Astrocyte of the cerebellum (primary cell): Measurements from ENCODE around the gene ZNF627.
A peak's percentile ranks its signal among the peaks of the same experiment; 100 is the strongest.
"Not testable (repeated sequence)": the region's sequence is repeated elsewhere in the genome, so short reads cannot be mapped to it uniquely, and the experiment has no call there.

ENCODE experiments used
- DNase-seq: peaks from one replicate; pipeline ENCODE4 v3.0.0-alpha.2; 2011; ENCODE audit warnings: low read depth
- H3K4me3 ChIP-seq: 2 replicates; pipeline ENCODE4 v1.5.1; 2011; ENCODE audit warnings: mild to moderate bottlenecking, low read depth, low read length, moderate library complexity
- in situ Hi-C: cut with HindIII; loops from 2 replicates; pipeline ENCODE4 v1.10.0; 2017; ENCODE audit warnings: low sequenced_read_pairs
- TF ChIP-seq, protein P1 (sequence below): IDR thresholded peaks from 2 replicates; pipeline ENCODE4 v1.5.1; 2012; ENCODE audit warnings: low read length, low read depth, moderate library complexity, mild to moderate bottlenecking; ENCODE audit errors: missing control alignments

The ZNF627 gene

DNA sequence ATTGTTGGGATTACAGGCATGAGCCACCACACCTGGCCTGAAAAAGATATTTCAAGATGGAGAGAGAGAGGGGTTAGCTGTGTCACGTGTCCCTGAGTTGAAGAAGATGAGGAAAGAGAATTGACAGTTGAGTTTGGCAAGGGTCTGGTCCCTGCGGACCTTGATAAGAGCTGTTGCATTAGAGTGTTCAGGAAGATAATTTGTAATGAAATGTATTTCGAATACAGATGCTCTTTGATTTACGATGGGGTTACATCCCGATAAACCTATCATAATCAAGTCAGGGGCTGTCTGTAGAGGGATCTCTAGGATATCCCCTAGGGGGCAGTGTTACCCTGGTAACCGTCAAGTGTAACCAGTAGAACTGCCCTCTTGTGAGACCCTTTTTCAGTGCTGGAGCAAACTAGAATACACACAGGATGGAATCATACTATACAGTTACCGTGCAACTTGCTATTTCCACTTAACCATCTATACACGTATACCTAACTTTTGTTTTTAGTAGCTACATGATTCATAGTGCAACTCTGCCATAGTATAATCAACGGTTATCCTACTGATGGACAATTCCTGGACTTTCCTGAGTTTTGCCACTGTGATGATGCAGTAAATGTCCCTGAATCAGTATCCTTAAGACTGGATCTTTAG lies 36.8 kb upstream of the ZNF627 start:
- DNase-seq, result peak; percentile 35
- TF ChIP-seq, protein P1, sequence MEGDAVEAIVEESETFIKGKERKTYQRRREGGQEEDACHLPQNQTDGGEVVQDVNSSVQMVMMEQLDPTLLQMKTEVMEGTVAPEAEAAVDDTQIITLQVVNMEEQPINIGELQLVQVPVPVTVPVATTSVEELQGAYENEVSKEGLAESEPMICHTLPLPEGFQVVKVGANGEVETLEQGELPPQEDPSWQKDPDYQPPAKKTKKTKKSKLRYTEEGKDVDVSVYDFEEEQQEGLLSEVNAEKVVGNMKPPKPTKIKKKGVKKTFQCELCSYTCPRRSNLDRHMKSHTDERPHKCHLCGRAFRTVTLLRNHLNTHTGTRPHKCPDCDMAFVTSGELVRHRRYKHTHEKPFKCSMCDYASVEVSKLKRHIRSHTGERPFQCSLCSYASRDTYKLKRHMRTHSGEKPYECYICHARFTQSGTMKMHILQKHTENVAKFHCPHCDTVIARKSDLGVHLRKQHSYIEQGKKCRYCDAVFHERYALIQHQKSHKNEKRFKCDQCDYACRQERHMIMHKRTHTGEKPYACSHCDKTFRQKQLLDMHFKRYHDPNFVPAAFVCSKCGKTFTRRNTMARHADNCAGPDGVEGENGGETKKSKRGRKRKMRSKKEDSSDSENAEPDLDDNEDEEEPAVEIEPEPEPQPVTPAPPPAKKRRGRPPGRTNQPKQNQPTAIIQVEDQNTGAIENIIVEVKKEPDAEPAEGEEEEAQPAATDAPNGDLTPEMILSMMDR, result peak; percentile 60
- in situ Hi-C loops, result no loop called here
- H3K4me3 ChIP-seq, result no peak overlapping the region

DNA sequence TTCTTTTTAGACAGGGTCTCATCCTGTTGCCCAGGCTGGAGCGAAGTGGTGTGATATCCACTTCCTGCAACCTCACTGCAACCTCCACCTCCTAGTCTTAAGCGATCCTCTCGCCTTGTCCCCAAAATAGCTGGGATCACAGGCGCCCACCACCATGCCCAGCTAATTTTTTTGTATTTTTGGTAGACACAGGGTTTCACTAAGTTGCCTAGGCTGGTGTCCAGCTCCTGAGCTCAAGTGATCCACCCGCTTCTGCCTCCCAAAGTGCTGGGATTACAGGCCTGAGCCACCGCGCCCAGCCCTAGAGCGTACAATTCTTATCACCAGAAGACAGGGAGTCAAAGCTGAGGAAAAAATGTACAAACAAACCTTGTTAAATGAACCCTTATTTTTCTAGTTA lies 33.8 kb upstream of the ZNF627 start:
- no peak for DNase-seq
- in situ Hi-C loops, result no loop called here
- TF ChIP-seq, protein P1, result no peak
- no peak overlapping the region for H3K4me3 ChIP-seq

DNA sequence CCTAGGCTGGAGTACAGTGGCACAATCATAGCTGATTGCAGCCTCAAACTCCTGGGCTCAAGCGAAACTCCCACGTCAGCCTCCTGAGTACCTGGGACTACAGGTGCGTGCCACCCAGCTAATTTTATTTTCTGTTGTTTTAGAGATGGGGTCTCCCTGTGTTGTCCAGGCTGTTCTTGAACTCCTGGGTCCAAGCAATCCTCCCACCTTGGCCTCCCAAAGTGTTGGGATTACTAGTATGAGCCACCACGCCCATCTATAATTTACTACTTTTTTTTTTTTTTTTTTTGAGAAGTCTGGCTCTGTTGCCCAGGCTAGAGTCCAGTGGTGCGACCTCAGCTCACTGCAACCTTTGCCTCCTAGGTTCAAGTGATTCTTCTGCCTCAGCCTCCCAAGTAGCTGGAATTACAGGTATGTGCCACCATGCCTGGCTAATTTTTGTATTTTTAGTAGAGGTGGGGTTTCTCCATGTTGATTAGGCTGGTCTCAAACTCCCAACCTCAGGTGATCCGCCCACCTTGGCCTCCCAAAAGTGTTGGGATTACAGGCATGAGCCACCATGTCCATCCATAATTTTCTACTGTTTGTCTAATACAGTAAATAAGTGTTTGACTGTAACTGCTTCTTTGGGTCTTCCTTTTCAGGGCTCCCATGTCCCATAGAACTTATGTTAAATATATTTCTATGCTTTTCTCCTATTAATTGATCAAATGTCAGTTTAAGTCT lies 33.0 kb upstream of the ZNF627 start:
- H3K4me3 ChIP-seq, in situ Hi-C loops, DNase-seq: not testable (repeated sequence)

DNA sequence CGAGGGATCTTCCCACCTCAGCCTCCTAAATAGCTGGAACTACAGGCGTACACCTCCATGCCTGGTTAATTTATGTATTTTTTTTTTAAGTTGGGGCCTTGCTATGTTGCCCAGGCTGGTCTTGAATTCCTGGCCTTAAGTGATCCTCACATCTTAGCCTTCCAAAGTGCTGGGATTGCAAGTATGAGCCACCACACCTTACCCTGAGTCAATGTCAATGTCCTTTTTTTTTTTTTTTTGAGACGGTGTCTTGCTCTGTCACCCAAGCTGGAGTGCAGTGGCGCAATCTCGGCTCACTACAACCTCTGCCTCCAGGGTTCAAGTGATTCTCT lies 31.7 kb upstream of the ZNF627 start:
- in situ Hi-C loops, DNase-seq, H3K4me3 ChIP-seq: not testable (repeated sequence)

DNA sequence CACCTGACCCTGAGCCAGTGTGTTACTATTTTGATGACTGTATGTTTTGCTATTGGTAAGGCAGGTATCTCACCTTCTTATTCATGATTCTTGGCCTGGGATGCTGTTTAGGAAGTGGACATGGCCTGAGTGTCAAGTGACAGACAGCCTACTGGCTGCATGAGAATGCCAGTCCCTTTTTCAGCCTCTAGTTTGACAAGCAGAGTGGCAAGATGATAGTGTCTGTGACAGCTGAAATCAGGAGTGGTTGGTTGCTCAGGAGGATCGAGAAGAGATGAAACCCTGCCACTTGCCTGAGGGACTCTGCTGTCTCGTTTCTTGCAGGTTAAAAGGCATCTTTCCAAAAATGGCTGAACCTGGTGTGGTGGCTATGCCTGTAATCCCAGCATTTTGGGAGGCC lies 31.1 kb upstream of the ZNF627 start:
- TF ChIP-seq, protein P1, result no peak
- DNase-seq, result no peak
- no peak overlapping the region for H3K4me3 ChIP-seq
- in situ Hi-C loops, result no loop called here

DNA sequence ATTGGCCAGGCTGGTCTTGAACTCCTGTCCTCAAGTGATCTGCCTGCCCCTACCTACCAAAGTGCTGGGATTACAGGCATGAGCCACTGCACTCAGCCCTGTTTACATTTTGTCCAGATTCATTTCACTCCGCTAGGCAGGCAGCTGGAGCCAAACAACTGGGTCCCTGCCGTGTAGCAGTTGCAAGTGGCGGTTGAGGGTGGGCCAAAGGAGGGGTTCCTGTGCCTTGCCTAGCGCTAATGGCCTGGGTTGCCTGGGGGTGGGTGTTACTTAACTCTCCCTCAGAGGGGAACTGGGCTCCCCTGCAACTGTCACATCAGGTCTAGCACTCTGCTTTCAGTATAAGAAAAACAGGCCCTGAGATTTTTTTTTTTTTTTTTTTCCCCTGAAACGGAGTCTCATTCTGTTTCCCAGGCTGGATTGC lies 27.2 kb upstream of the ZNF627 start:
- TF ChIP-seq, protein P1, result no peak
- no peak overlapping the region for H3K4me3 ChIP-seq
- DNase-seq, result no peak
- in situ Hi-C loops, result no loop called here

DNA sequence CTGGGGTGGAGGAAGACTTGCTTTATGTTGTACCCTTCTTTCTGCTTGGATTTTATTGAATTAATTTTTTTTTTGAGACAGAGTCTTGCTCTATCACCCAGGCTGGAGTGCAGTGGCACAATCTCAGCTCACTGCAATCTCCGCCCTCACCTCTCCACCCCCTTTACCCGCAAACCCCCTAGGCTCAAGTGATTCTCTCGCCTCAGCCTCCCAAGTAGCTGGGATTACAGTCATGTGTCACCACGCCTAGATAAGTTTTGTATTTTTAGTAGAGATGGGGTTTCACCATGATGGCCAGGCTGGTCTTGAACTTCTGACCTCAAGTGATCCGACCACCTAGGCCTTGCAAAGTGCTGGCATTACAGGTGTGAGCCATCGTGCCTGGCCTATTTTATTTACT lies 23.9 kb upstream of the ZNF627 start:
- in situ Hi-C loops, DNase-seq: not testable (repeated sequence)

DNA sequence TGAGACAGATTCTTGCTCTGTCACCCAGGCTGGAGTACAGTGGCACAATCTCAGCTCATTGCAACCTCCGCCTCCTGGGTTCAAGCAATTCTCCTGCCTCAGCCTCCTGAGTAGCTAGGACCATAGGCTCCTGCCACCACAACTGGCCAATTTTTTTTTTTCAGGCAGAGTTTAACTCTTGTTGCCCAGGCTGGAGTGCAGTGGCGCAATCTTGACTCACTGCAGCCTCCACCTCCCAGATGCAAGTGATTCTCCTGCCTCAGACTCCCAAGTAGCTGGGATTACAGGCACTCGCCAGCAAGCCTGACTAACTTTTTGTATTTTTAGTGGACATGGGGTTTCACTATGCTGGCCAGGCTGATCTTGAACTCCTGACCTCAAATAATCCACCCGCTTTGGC lies 23.5 kb upstream of the ZNF627 start:
- in situ Hi-C loops, DNase-seq, H3K4me3 ChIP-seq: not testable (repeated sequence)

More for the DNA sequence above, 23.9 kb upstream of the ZNF627 start:
- not testable (repeated sequence) for H3K4me3 ChIP-seq

DNA sequence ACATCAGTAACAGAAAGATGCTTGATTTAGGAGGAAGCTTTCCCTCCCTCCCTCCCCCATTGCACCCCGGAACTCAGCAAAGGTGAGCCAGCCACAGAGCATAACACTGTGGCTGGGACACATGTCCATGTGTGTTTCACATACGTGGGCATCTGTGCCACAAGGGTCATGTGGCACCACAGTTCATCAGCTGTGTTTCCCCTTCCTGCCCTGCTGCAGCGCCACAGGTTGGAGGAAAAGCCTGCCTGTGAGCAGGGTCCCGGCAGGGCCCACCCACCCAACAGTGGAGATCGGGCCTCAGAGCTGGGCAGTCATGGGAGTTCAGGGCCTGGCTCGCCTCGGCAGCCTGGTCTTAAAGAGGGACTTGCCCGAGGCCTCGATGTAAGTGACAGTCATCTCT lies 22.6 kb upstream of the ZNF627 start:
- in situ Hi-C loops, result no loop called here
- DNase-seq, result no peak

More for the DNA sequence above, 22.6 kb upstream of the ZNF627 start:
- H3K4me3 ChIP-seq, result no peak overlapping the region
- TF ChIP-seq, protein P1, result no peak
